Mucosa of rectum (tissue), 2 donors: ENCODE data around the gene CPZ.

Source experiments
- H3K27ac ChIP-seq, 2 donors: one replicate each; pipeline ENCODE4 v1.7.0; 2013; ENCODE audit warnings: inconsistent platforms in 2 of 2, low read depth in 2 of 2, low read length in 2 of 2
- H3K27me3 ChIP-seq, 2 donors: one replicate each; pipeline ENCODE4 v1.7.0; 2013; ENCODE audit warnings: low read length in 2 of 2; ENCODE audit not compliant: control insufficient read depth in 2 of 2, insufficient read depth in 2 of 2
- H3K36me3 ChIP-seq, 2 donors: one replicate each; pipeline ENCODE4 v1.7.0; 2013; ENCODE audit warnings: low read length in 2 of 2; ENCODE audit not compliant: control insufficient read depth in 2 of 2, insufficient read depth in 2 of 2
- H3K4me1 ChIP-seq, 2 donors: one replicate each; pipeline ENCODE4 v1.7.0; 2013; ENCODE audit warnings: low read length in 2 of 2, mild to moderate bottlenecking in 1 of 2; ENCODE audit not compliant: control insufficient read depth in 2 of 2, insufficient read depth in 2 of 2
- H3K4me3 ChIP-seq, 2 donors: one replicate each; pipeline ENCODE4 v1.7.0; 2013; ENCODE audit warnings: low read length in 2 of 2
- H3K9ac ChIP-seq, 2 donors: one replicate each; pipeline ENCODE4 v1.7.0; 2013; ENCODE audit warnings: low read length in 2 of 2, low read depth in 1 of 2, mild to moderate bottlenecking in 1 of 2
- H3K9me3 ChIP-seq, 2 donors: one replicate each; pipeline ENCODE4 v1.7.0; 2013; ENCODE audit warnings: low read length in 2 of 2; ENCODE audit not compliant: control insufficient read depth in 2 of 2
- donor health status: healthy.
- donor health status: Normal muscosa, but diverticular disease.

Gene CPZ

GRCh38 chr4:8592366-8593263 is at the start of gene CPZ:
Gene CPZ, plus strand, starts transcription at chr4:8592765. Its CDS starts 69 bp downstream, at chr4:8592834.
- H3K4me3 ChIP-seq, result no peak within 1 kb of the TSS
- H3K27ac ChIP-seq, result no peak within 1 kb of the TSS

GRCh38 chr4:8542776-8543525 is 49.6 kb upstream of the CPZ start:
- Histone ChIP-seq H3K4me1 (no peaks in the 10 kb centered on the region), H3K9ac (no peak overlapping the region), H3K27ac (no peak overlapping the region), H3K4me3 (no peak overlapping the region), H3K36me3 (no peaks in the 10 kb centered on the region), H3K9me3 (no peaks in the 10 kb centered on the region), H3K27me3 (no peaks in the 10 kb centered on the region)

More at GRCh38 chr4:8592366-8593263, at the start of gene CPZ:
- H3K36me3 ChIP-seq, result no peaks in the 10 kb centered on the region
- peaks cover 0 to 2% of the 10 kb centered on the region in 2 donors for H3K4me1 ChIP-seq
- H3K9me3 ChIP-seq, result no peaks in the 10 kb centered on the region
- no peak within 1 kb of the TSS for H3K9ac ChIP-seq
- peaks cover 7 to 20% of the 10 kb centered on the region in 2 donors for H3K27me3 ChIP-seq

GRCh38 chr4:8543623-8544022 is 48.9 kb upstream of the CPZ start:
- Histone ChIP-seq H3K9me3 (no peaks in the 10 kb centered on the region), H3K9ac (no peak overlapping the region)

GRCh38 chr4:8544282-8544681 is 48.3 kb upstream of the CPZ start:
- H3K9me3 ChIP-seq, result no peaks in the 10 kb centered on the region
- H3K9ac ChIP-seq, result no peak overlapping the region
- no peaks in the 10 kb centered on the region for H3K27me3 ChIP-seq
- H3K4me1 ChIP-seq, result no peaks in the 10 kb centered on the region
- H3K36me3 ChIP-seq, result no peaks in the 10 kb centered on the region
- no peak overlapping the region for H3K4me3 ChIP-seq
- no peak overlapping the region for H3K27ac ChIP-seq

More at GRCh38 chr4:8543623-8544022, 48.9 kb upstream of the CPZ start:
- Histone ChIP-seq H3K27ac (no peak overlapping the region), H3K36me3 (no peaks in the 10 kb centered on the region), H3K27me3 (no peaks in the 10 kb centered on the region), H3K4me1 (no peaks in the 10 kb centered on the region), H3K4me3 (no peak overlapping the region)

GRCh38 chr4:8544741-8545438 is 47.7 kb upstream of the CPZ start:
- Histone ChIP-seq H3K9ac (no peak overlapping the region), H3K4me3 (no peak overlapping the region), H3K27ac (no peak overlapping the region), H3K27me3 (no peaks in the 10 kb centered on the region), H3K36me3 (no peaks in the 10 kb centered on the region), H3K4me1 (no peaks in the 10 kb centered on the region), H3K9me3 (no peaks in the 10 kb centered on the region)

GRCh38 chr4:8545439-8545765 is 47.2 kb upstream of the CPZ start:
- H3K27ac ChIP-seq, result no peak overlapping the region
- H3K27me3 ChIP-seq, result no peaks in the 10 kb centered on the region
- no peaks in the 10 kb centered on the region for H3K4me1 ChIP-seq
- H3K4me3 ChIP-seq, result no peak overlapping the region
- no peaks in the 10 kb centered on the region for H3K9me3 ChIP-seq
- H3K9ac ChIP-seq, result no peak overlapping the region
- no peaks in the 10 kb centered on the region for H3K36me3 ChIP-seq

GRCh38 chr4:8546766-8547107 is 45.8 kb upstream of the CPZ start:
- no peaks in the 10 kb centered on the region for H3K4me1 ChIP-seq
- no peaks in the 10 kb centered on the region for H3K36me3 ChIP-seq
- no peak overlapping the region for H3K27ac ChIP-seq
- H3K27me3 ChIP-seq, result no peaks in the 10 kb centered on the region
- H3K9me3 ChIP-seq, result no peaks in the 10 kb centered on the region
- no peak overlapping the region for H3K4me3 ChIP-seq
- no peak overlapping the region for H3K9ac ChIP-seq

- no peak overlapping the region for H3K9ac ChIP-seq
- H3K36me3 ChIP-seq, result no peaks in the 10 kb centered on the region
- no peak overlapping the region for H3K4me3 ChIP-seq
- no peak overlapping the region for H3K27ac ChIP-seq
- H3K27me3 ChIP-seq, result no peaks in the 10 kb centered on the region
- H3K9me3 ChIP-seq, result no peaks in the 10 kb centered on the region
- H3K4me1 ChIP-seq, result no peaks in the 10 kb centered on the region
These were observed 45.3 kb upstream of the CPZ start for GRCh38 chr4:8547108-8547911.

- H3K4me1 ChIP-seq, result no peaks in the 10 kb centered on the region
- H3K27me3 ChIP-seq, result no peaks in the 10 kb centered on the region
- no peaks in the 10 kb centered on the region for H3K36me3 ChIP-seq
- no peak overlapping the region for H3K4me3 ChIP-seq
- H3K9ac ChIP-seq, result no peak overlapping the region
- no peaks in the 10 kb centered on the region for H3K9me3 ChIP-seq
- no peak overlapping the region for H3K27ac ChIP-seq
These were observed 44.4 kb upstream of the CPZ start for GRCh38 chr4:8547912-8548730.
